ENCODE measurements around the gene WWOX.

The WWOX gene

DNA sequence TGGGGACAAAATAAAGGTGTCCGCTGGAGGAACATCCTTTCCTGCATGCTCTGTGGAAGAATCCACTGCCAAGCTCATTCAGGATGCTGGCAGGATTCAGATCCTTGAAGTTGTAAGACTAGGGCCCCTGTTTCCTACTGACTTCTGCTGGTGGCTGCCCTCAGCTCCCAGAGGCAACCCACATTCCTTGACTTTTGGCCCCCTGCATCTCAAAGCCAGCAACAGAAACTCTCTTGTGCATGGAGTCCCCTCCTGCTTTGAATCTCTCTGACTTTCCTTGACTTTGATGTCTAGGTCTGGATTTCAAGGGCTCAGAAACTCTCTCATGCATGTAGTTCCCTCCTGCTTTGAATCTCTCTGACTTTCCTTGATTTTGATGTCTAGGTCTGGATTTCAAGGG lies 461.5 kb downstream of the WWOX start:
- ChIA-PET CTCF (interaction anchor here (0.6 kb wide), 1 partner anchor 16 kb away, joined by 3 read pairs; no protein-coding TSS in a partner anchor), POLR2A (no interaction called here)
- DNase-seq (ENCODE audit: extremely low spot score) = no peak
- TF ChIP-seq, protein P1, sequence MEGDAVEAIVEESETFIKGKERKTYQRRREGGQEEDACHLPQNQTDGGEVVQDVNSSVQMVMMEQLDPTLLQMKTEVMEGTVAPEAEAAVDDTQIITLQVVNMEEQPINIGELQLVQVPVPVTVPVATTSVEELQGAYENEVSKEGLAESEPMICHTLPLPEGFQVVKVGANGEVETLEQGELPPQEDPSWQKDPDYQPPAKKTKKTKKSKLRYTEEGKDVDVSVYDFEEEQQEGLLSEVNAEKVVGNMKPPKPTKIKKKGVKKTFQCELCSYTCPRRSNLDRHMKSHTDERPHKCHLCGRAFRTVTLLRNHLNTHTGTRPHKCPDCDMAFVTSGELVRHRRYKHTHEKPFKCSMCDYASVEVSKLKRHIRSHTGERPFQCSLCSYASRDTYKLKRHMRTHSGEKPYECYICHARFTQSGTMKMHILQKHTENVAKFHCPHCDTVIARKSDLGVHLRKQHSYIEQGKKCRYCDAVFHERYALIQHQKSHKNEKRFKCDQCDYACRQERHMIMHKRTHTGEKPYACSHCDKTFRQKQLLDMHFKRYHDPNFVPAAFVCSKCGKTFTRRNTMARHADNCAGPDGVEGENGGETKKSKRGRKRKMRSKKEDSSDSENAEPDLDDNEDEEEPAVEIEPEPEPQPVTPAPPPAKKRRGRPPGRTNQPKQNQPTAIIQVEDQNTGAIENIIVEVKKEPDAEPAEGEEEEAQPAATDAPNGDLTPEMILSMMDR (IDR thresholded peaks at IDR 0.05; ENCODE audit: control extremely low read depth, extremely low read depth, low read depth, missing control alignments) = no peak

DNA sequence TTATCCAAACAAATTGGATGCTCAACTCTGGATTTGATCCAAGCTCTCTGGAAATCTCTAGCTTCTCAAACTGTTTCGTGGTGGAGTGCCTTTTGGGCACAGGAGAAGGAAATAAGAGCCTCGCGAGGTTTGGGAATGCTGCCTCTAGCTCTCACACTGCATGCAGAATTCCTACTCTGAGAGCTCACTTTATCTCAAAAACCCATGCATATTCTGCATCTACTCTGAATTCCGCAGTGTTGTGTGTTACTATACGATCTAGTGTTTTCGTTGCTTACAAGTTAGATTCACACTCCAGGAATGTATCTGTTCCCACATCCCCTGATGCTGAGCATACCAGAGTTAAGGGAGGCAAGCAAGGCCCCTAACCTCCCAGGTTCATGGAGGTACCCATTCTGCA lies 462.7 kb downstream of the WWOX start:
- TF ChIP-seq, protein P1 (IDR thresholded peaks at IDR 0.05; ENCODE audit: control extremely low read depth, extremely low read depth, low read depth, missing control alignments) = no peak
- DNase-seq (ENCODE audit: extremely low spot score) = no peak
- ChIA-PET CTCF (interaction anchor here (0.8 to 1.4 kb wide), 2 partner anchors 12 to 13 kb away, joined by 3 to 4 read pairs; no protein-coding TSS in a partner anchor), POLR2A (no interaction called here)

- no peak for DNase-seq (ENCODE audit: extremely low spot score)
- CTCF ChIA-PET = interaction anchor here (0.8 to 1.5 kb wide), 3 partner anchors 11 to 14 kb away, joined by 3 to 5 read pairs (median 4); no protein-coding TSS in a partner anchor
These were observed 463.2 kb downstream of the WWOX start for GRCh38 chr16:78562650-78563049.

DNA sequence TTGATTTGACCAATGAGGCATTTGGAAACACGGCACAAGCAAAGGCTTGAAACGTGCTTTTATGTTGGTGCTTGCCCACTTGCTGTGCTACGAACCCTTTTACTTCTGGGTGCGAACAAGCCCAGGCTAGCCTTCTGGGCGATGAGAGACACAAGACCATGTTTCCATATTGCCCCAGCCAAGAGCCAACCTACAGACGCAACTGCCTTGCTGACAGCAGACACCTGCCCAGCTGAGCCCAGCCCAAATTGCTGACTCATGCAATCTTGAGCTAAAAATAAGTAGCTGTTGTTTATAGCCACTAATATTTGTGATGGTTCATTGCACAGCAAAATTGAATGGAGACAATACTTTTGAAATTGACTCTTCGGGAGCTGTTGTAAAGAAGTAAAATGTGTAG lies 464.5 kb downstream of the WWOX start:
- no peak for DNase-seq (ENCODE audit: extremely low spot score)
- TF ChIP-seq, protein P1 (IDR thresholded peaks at IDR 0.05; ENCODE audit: control extremely low read depth, extremely low read depth, low read depth, missing control alignments) = no peak
- CTCF ChIA-PET = interaction anchor here (1.5 kb wide), 1 partner anchor 13 kb away, joined by 5 read pairs; no protein-coding TSS in a partner anchor
- POLR2A ChIA-PET = no interaction called here

More at GRCh38 chr16:78562650-78563049, 463.2 kb downstream of the WWOX start:
- TF ChIP-seq, protein P1 (IDR thresholded peaks at IDR 0.05; ENCODE audit: control extremely low read depth, extremely low read depth, low read depth, missing control alignments) = no peak
- POLR2A ChIA-PET = interaction anchor here (0.7 kb wide), 1 partner anchor 15 kb away, joined by 3 read pairs; no protein-coding TSS in a partner anchor

- TF ChIP-seq, protein P1 (IDR thresholded peaks at IDR 0.05; ENCODE audit: control extremely low read depth, extremely low read depth, low read depth, missing control alignments) = no peak
- ChIA-PET CTCF (interaction anchor here (1.0 kb wide), 1 partner anchor 10 kb away, joined by 3 read pairs; no protein-coding TSS in a partner anchor), POLR2A (no interaction called here)
- DNase-seq (ENCODE audit: extremely low spot score) = no peak
These were observed 467.1 kb downstream of the WWOX start for GRCh38 chr16:78566397-78567073.

DNA sequence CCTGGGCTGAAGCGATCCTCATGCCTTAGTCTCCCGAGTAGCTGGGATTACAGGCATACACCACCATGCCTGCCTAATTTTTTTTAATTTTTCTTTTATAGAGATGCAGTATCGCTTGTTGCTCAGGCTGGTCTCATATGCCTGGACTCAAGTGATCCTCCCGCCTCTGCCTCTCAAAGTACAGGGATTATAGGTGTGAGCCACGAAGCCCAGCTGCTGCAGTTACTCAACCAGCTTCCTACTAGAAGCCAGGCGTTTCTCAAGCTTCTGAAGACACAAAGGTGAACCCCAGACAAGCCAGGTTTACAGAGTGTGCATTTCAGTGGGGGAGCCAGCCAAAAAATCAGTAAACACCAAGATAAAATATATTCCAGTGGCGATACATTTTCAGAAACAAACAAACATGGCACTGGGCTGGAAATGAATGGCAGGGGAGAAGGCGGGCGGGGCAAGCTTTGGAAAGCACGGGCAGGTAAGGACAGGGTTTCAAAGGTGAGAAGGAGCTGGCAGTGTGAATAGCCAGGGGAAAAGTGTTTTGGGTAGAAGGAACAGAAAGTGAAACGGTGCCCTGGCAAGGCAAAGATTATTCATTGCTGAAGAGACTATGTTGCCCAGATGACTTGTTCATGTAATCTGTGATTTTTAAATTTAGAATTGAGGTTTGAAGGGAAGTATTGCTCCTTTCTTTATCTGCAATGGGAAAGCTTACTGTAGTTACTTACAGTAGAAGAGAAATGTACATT lies 471.1 kb downstream of the WWOX start:
- CTCF ChIA-PET = no interaction called here
- POLR2A ChIA-PET = no interaction called here

More for the DNA sequence above, 471.1 kb downstream of the WWOX start:
- TF ChIP-seq, protein P1 (IDR thresholded peaks at IDR 0.05; ENCODE audit: control extremely low read depth, extremely low read depth, low read depth, missing control alignments) = no peak
- no peak for DNase-seq (ENCODE audit: extremely low spot score)
